Mammary epithelial cell (primary cell): Measurements from ENCODE around the gene ATP5F1A.

Source experiments
- CTCF ChIP-seq, 2 donors: IDR thresholded peaks in 1 of 2; conservative IDR thresholded peaks in 1 of 2; 2 replicates each; pipeline ENCODE4 v1.5.1; 2011 to 2012; ENCODE audit warnings: inconsistent platforms in 2 of 2, low read length in 2 of 2, mild to moderate bottlenecking in 2 of 2, control low read depth in 1 of 2, low read depth in 1 of 2; ENCODE audit not compliant: insufficient read depth in 1 of 2; ENCODE audit errors: extremely low read depth in 1 of 2
- EZH2 ChIP-seq: IDR thresholded peaks from 2 replicates; pipeline ENCODE4 v1.6.1; 2012; ENCODE audit warnings: low read length, inconsistent platforms, borderline replicate concordance

DNA sequence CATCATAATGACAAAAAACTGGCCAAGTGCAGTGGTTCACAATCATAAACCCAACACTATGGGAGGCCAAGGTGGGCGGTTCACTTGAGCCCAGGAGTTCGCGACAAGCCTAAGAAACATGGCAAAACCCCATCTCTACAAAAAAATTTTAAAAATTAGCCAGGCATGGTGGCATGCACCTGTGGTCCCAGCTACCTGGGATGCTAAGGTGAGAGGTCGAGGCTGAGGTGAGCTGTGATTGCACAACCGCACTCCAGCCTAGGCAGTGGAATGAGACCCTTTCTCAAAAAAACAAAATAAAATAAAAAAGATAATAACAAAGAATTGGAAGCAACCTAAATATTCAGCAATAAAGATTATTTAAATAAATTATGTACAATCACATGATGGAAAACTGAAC lies 47.8 kb downstream of the ATP5F1A start:
- no peak for TF ChIP-seq CTCF (conservative IDR thresholded peaks at IDR 0.05 in 1 of 2, IDR thresholded peaks at IDR 0.05 in 1 of 2; ENCODE audit: extremely low read depth in 1 of 2, insufficient read depth in 1 of 2, low read depth in 1 of 2, low read length in 2 of 2)
- no peak for TF ChIP-seq EZH2
